Cortex of kidney (tissue), 1 donor: ENCODE results near the gene OSBPL9.

Experiments used
- DNase-seq: peaks from one replicate; lab custom pipeline; 2025; lab: John Stamatoyannopoulos, UW

OSBPL9 gene

GRCh38 chr1:51616903-51617708, at the start of gene OSBPL9:
OSBPL9 (plus strand) TSS chr1:51617092; CDS start chr1:51617111, 19 bp downstream.
- no peak for DNase-seq

- DNase-seq, result no peak
Observed at GRCh38 chr1:51567653-51568052, 49.2 kb upstream of the OSBPL9 start.

GRCh38 chr1:51568231-51568935, 48.5 kb upstream of the OSBPL9 start:
- no peak for DNase-seq

GRCh38 chr1:51569284-51570062, 47.4 kb upstream of the OSBPL9 start:
- DNase-seq, result no peak

GRCh38 chr1:51570063-51570710, 46.7 kb upstream of the OSBPL9 start:
- DNase-seq, result no peak

- DNase-seq, result no peak
Observed at GRCh38 chr1:51572365-51572764, 44.5 kb upstream of the OSBPL9 start.

GRCh38 chr1:51574796-51575195, 42.1 kb upstream of the OSBPL9 start:
- DNase-seq, result no peak

GRCh38 chr1:51575406-51576084, 41.3 kb upstream of the OSBPL9 start:
- DNase-seq, result no peak

GRCh38 chr1:51576085-51576444, 40.8 kb upstream of the OSBPL9 start:
- DNase-seq, result no peak

- no peak for DNase-seq
Observed at GRCh38 chr1:51576923-51577322, 40.0 kb upstream of the OSBPL9 start.

GRCh38 chr1:51578383-51579109, 38.3 kb upstream of the OSBPL9 start:
- no peak for DNase-seq

- no peak for DNase-seq
Observed at GRCh38 chr1:51581238-51581637, 35.7 kb upstream of the OSBPL9 start.

- DNase-seq, result no peak
Observed at GRCh38 chr1:51583532-51583931, 33.4 kb upstream of the OSBPL9 start.

GRCh38 chr1:51584021-51584420, 32.9 kb upstream of the OSBPL9 start:
- no peak for DNase-seq

GRCh38 chr1:51592711-51593110, 24.2 kb upstream of the OSBPL9 start:
- DNase-seq, result no peak

GRCh38 chr1:51594716-51595115, 22.2 kb upstream of the OSBPL9 start:
- no peak for DNase-seq

- no peak for DNase-seq
Observed at GRCh38 chr1:51600529-51600928, 16.4 kb upstream of the OSBPL9 start.

GRCh38 chr1:51600965-51601364, 15.9 kb upstream of the OSBPL9 start:
- no peak for DNase-seq

- DNase-seq, result no peak
Observed at GRCh38 chr1:51605961-51606723, 10.8 kb upstream of the OSBPL9 start.

- DNase-seq, result no peak
Observed at GRCh38 chr1:51607681-51608095, 9.2 kb upstream of the OSBPL9 start.
